SJCRH30 (cell line): ENCODE results near the gene RORC. TPM values are rescaled to one million over a fixed set of nuclear protein-coding genes. Genes with fewer than 3 reads are reported as not detected.
A peak's percentile ranks its signal among the peaks of the same experiment; 100 is the strongest.

Experiments
- DNase-seq, 2 experiments: peaks; one replicate each; pipeline ENCODE4 v3.0.0-alpha.2; 2015 to 2020
- H3K27ac ChIP-seq: fragments of 250-450 bp; sonication (Bioruptor Pico); 2 replicates; pipeline ENCODE4 v1.5.1; 2020; ENCODE audit warnings: mild to moderate bottlenecking, moderate library complexity
- H3K27me3 ChIP-seq: fragments of 250-450 bp; sonication (Bioruptor Pico); 2 replicates; pipeline ENCODE4 v1.5.1; 2020; ENCODE audit warnings: mild to moderate bottlenecking, moderate library complexity
- H3K36me3 ChIP-seq: fragments of 250-450 bp; sonication (Bioruptor Pico); 2 replicates; pipeline ENCODE4 v1.5.1; 2020; ENCODE audit warnings: mild to moderate bottlenecking, moderate library complexity
- H3K4me1 ChIP-seq: fragments of 250-450 bp; sonication (Bioruptor Pico); 2 replicates; pipeline ENCODE4 v1.5.1; 2020; ENCODE audit warnings: mild to moderate bottlenecking, moderate library complexity
- H3K4me3 ChIP-seq: fragments of 250-450 bp; sonication (Bioruptor Pico); 2 replicates; pipeline ENCODE4 v1.5.1; 2020; ENCODE audit warnings: mild to moderate bottlenecking, moderate library complexity
- H3K9me3 ChIP-seq: fragments of 250-450 bp; sonication (Bioruptor Pico); replicated peaks from 2 replicates; pipeline ENCODE4 v1.5.1; 2020; ENCODE audit warnings: mild to moderate bottlenecking, moderate library complexity
- total RNA-seq: library from RNA; depleted of rRNA; stranded (reverse); fragments of >200 nt; shearing (Covaris generic); gene quantifications from 2 replicates; pipeline ENCODE4 v1.2.3, GENCODE V29; 2014

Gene RORC
- total RNA-seq, 1 experiment from 2014 or later: not detected

DNA sequence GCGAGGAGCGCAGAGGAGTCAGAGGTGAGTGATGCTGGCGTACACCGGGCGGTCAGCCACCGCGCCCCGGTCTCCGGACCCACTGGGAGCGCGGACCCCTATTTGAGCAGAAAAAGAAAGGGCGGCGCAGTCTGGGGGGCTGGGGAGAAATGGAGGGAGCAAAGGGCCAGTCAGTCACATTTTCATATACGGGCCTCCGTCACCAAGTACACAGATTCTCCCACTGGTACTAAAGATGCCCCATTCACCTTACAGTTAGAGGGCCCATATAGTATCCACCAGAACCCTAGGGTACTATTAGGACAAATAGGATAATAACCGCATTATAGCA, 7.4 kb upstream of the RORC start:
- DNase-seq: no peak
- Histone ChIP-seq H3K4me3 (no peak overlapping the region), H3K27me3 (no peaks in the 10 kb centered on the region), H3K9me3 (no peaks in the 10 kb centered on the region), H3K4me1 (peaks cover 17% of the 10 kb centered on the region), H3K36me3 (no peaks in the 10 kb centered on the region), H3K27ac (no peak overlapping the region)

DNA sequence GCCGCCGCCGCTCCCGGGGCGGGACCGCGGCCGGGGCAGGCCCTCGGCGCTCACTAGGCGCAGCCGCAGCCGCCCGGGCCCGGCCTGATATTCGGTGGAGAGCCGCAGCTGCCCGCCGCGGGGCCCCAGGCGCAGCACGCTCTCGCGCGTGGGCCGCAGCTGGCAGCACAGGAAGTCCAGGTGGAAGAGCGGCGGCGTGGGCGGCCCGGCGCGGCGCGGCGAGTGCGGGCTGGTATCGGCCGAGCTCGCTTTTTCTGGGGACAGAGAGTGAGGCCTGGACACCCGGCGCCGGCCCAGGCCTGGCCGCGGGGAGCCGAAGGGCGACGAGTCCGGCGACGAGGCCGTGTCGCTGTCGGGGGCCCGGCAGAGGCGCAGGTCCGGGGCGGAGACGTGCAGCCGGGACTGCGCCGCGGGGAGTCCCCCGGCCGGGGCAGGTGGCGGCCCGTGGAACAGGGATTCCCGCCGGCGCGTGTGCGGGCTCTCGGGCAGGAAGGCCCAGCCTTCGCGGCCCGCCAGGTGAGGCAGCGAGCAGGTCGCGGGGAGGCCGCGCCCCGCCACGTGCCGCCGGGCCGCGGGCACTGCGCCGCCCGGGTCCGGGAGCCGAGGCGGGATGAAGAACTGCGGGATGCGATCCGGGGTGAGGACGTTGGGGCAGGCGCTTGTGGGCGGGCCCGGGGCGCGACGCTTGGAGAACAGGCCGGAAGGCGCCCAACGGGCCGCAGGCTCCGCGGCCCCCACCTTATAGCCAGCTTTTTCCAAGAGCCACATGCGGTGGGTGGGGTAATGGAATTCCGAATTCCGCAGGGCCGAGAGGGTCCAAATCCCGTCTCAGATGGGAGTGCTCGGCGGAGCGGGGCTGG, 6.8 kb upstream of the RORC start:
- H3K36me3 ChIP-seq: no peaks in the 10 kb centered on the region
- no peak overlapping the region for H3K27ac ChIP-seq
- H3K4me3 ChIP-seq: no peak overlapping the region
- no peak for DNase-seq
- no peaks in the 10 kb centered on the region for H3K9me3 ChIP-seq
- peaks cover 17% of the 10 kb centered on the region for H3K4me1 ChIP-seq
- H3K27me3 ChIP-seq: no peaks in the 10 kb centered on the region

GRCh38 chr1:151837884-151838221, 6.3 kb upstream of the RORC start:
- Histone ChIP-seq H3K27me3 (no peaks in the 10 kb centered on the region), H3K4me1 (peaks cover 19% of the 10 kb centered on the region), H3K36me3 (no peaks in the 10 kb centered on the region), H3K9me3 (no peaks in the 10 kb centered on the region), H3K27ac (no peak overlapping the region), H3K4me3 (no peak overlapping the region)
- DNase-seq: no peak

DNA sequence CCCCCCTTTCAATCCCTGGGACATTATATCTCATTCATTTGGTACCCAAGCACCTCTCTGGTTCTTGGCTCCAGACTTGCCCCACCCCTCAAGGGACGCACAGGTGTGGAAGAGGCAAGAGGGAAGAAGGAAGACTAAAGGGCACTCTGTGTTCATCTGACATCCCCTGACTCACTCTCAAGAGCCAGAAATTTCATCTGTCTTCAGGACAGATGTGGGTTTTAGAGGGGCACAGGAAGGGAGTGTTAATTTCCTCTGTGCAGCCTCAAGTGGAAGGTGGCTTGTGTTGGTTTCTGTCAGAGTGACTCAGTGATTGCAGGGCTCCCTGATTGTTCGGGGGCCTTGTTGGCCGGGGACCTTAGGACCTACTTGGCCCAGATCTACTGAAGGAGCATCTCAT, 5.6 kb upstream of the RORC start:
- H3K27me3 ChIP-seq: no peaks in the 10 kb centered on the region
- H3K4me1 ChIP-seq: peaks cover 19% of the 10 kb centered on the region
- H3K36me3 ChIP-seq: no peaks in the 10 kb centered on the region
- no peaks in the 10 kb centered on the region for H3K9me3 ChIP-seq
- peak overlapping the region; percentile 16; the same call in 1 of the 2 replicates for H3K27ac ChIP-seq
- peak in 1 of 2 experiments; percentile 25 for DNase-seq
- H3K4me3 ChIP-seq: no peak overlapping the region

DNA sequence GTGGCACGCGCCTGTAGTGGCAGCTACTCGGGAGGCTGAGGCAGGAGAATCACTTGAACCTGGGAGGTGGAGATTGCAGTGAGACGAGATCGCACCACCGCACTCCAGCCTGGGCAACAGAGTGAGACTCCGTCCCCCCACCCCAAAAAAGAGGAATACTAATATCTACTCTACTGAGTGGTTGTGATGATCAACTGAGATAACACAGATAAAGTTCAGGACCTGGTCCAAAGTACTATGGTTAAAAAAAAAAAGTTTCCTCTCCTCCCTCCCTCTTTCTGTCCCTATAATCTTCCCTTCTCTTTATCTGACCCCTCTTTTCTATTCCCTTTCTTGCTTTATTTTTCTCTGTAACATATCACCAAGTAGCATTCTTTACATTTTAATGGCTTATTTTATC, 4.0 kb upstream of the RORC start:
- no peaks in the 10 kb centered on the region for H3K9me3 ChIP-seq
- no peak overlapping the region for H3K4me3 ChIP-seq
- no peak overlapping the region for H3K27ac ChIP-seq
- H3K36me3 ChIP-seq: no peaks in the 10 kb centered on the region
- peaks cover 19% of the 10 kb centered on the region for H3K4me1 ChIP-seq
- no peak for DNase-seq
- no peaks in the 10 kb centered on the region for H3K27me3 ChIP-seq

DNA sequence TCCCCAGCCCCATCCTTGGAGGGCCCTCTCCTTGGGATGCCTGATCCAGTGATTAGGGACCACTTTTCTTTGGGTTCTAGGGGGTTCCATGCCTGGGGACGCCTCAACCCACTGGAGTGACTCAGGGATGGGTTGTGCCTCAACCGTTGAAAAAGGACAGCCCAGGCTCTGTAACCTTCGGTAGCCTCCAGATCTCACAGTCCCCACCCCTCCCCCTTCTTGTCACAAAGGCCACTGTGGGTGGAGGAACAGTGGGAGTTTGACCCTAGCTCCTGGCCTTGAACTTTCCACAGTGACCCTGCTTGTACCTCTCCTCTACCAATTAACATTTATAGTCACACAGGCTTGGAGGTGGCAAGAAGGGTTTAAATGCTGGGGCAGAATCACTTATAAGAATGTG, 2.6 kb upstream of the RORC start:
- H3K27ac ChIP-seq: no peak overlapping the region
- no peaks in the 10 kb centered on the region for H3K27me3 ChIP-seq
- no peak for DNase-seq
- no peak overlapping the region for H3K4me3 ChIP-seq
- H3K36me3 ChIP-seq: no peaks in the 10 kb centered on the region
- peaks cover 19% of the 10 kb centered on the region for H3K4me1 ChIP-seq
- H3K9me3 ChIP-seq: no peaks in the 10 kb centered on the region

GRCh38 chr1:151833172-151833900, 1.7 kb upstream of the RORC start:
- Histone ChIP-seq H3K27me3 (no peaks in the 10 kb centered on the region; the same call in 1 of the 2 replicates), H3K4me1 (peaks cover 19% of the 10 kb centered on the region), H3K36me3 (no peaks in the 10 kb centered on the region), H3K27ac (no peak overlapping the region), H3K9me3 (no peaks in the 10 kb centered on the region), H3K4me3 (no peak overlapping the region)
- no peak for DNase-seq

- H3K4me1 ChIP-seq: peaks cover 17% of the 10 kb centered on the region
- H3K27me3 ChIP-seq: no peaks in the 10 kb centered on the region; the same call in 1 of the 2 replicates
- H3K9me3 ChIP-seq: no peaks in the 10 kb centered on the region
These were observed 847 bp upstream of the RORC start for GRCh38 chr1:151832318-151832980.

DNA sequence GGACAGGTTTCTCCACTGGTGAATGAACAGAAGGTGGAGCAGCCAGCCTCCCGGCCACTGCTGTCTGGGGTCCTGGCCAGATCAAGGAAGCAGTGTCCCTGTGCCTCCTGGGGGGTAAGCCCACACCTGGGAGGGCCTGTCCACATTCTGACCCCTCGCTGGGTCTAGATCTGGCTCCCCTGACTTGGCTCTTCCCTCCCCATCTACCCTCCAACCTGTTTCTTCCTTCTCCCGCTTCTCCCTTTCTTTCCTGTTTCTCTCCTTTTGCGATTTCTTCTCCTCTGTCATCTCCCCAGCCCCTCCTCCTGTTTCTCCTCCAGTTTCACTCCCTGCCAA, 378 bp downstream of the RORC start:
- no peaks in the 10 kb centered on the region for H3K9me3 ChIP-seq
- no peaks in the 10 kb centered on the region; the same call in 1 of the 2 replicates for H3K27me3 ChIP-seq
- DNase-seq: no peak
- no peak overlapping the region for H3K27ac ChIP-seq
- peaks cover 7% of the 10 kb centered on the region; the same call in 1 of the 2 replicates for H3K4me1 ChIP-seq
- H3K4me3 ChIP-seq: no peak overlapping the region
- H3K36me3 ChIP-seq: no peaks in the 10 kb centered on the region

More at GRCh38 chr1:151832318-151832980, 847 bp upstream of the RORC start:
- Histone ChIP-seq H3K4me3 (no peak overlapping the region), H3K36me3 (no peaks in the 10 kb centered on the region), H3K27ac (no peak overlapping the region)
- no peak for DNase-seq

- Histone ChIP-seq H3K4me1 (0 out of 2 replicates have a peak, but pooled peaks cover 2% of the 10 kb centered on the region), H3K27me3 (no peaks in the 10 kb centered on the region; the same call in 1 of the 2 replicates), H3K27ac (no peak overlapping the region), H3K4me3 (no peak overlapping the region), H3K36me3 (no peaks in the 10 kb centered on the region), H3K9me3 (no peaks in the 10 kb centered on the region)
- no peak for DNase-seq
These were observed 1.5 kb downstream of the RORC start for GRCh38 chr1:151830055-151830454.

- Histone ChIP-seq H3K4me1 (0 out of 2 replicates have a peak, but pooled peaks cover 2% of the 10 kb centered on the region), H3K9me3 (no peaks in the 10 kb centered on the region), H3K36me3 (no peaks in the 10 kb centered on the region), H3K27ac (no peak overlapping the region), H3K4me3 (no peak overlapping the region), H3K27me3 (no peaks in the 10 kb centered on the region; the same call in 1 of the 2 replicates)
- DNase-seq: no peak
These were observed 2.1 kb downstream of the RORC start for GRCh38 chr1:151829352-151830046.

DNA sequence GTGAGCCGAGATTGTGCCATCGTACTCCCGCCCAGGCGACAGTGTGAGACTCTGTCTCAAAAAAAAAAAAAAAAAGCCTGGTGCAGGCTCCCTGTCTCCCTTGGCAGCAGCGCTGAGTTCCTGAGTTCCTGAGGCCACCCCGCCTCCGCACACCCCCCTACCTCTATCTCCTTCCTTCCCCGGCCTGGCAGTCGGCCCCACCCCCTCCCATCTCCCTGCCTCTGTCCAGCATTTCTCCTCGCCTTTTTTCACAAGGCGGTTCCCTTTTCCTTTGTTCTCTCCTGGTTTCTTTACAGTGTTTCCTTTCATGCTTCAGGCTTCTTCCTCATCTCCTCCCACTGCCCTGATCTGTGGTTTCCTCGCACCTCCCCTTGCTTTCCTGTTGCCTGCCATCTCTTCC, 2.7 kb downstream of the RORC start:
- Histone ChIP-seq H3K9me3 (no peaks in the 10 kb centered on the region), H3K27me3 (no peaks in the 10 kb centered on the region; the same call in 1 of the 2 replicates), H3K4me3 (no peak overlapping the region), H3K27ac (no peak overlapping the region), H3K4me1 (0 out of 2 replicates have a peak, but pooled peaks cover 2% of the 10 kb centered on the region), H3K36me3 (no peaks in the 10 kb centered on the region)
- DNase-seq: peak; percentile 34 to 45

- DNase-seq: no peak
- Histone ChIP-seq H3K4me1 (no peaks in the 10 kb centered on the region), H3K27me3 (no peaks in the 10 kb centered on the region; the same call in 1 of the 2 replicates), H3K4me3 (no peak overlapping the region), H3K36me3 (no peaks in the 10 kb centered on the region), H3K27ac (no peak overlapping the region), H3K9me3 (no peaks in the 10 kb centered on the region)
These were observed 3.7 kb downstream of the RORC start for GRCh38 chr1:151827853-151828252.

GRCh38 chr1:151825751-151826660, 5.6 kb downstream of the RORC start:
- Histone ChIP-seq H3K9me3 (no peaks in the 10 kb centered on the region), H3K27me3 (no peaks in the 10 kb centered on the region; the same call in 1 of the 2 replicates), H3K4me3 (no peak overlapping the region), H3K4me1 (no peaks in the 10 kb centered on the region), H3K27ac (no peak overlapping the region), H3K36me3 (no peaks in the 10 kb centered on the region)
- no peak for DNase-seq
